Panc1 (cell line): ENCODE data around the gene UNC13C. TPM values are rescaled to one million over a fixed set of nuclear protein-coding genes. Genes with fewer than 3 reads are reported as not detected.

ENCODE experiments used
- ATAC-seq: fragments of 200-7000 bp; cut with Tn5 transposase; 2 replicates; pipeline ENCODE4 v1.9.1; 2020; ENCODE audit warnings: mild to moderate bottlenecking, moderate library complexity
- BruUV-seq: library from RNA; stranded (reverse); fragments of 400-500 nt; replicated peaks from 2 replicates; lab custom pipeline; 2021; lab: Mats Ljungman, UMichigan
- CTCF ChIA-PET: fragments of 300-600 bp; sonication (Branson Sonifier 250); formaldehyde crosslinking; loops from one replicate; lab custom pipeline; 2022; ENCODE audit warnings: antibody characterized with exemption; lab: Charles Lee
- POLR2A ChIA-PET: fragments of 300-600 bp; sonication (Branson Sonifier 250); formaldehyde crosslinking; loops from one replicate; lab custom pipeline; 2022; ENCODE audit warnings: antibody characterized with exemption; lab: Charles Lee
- DNase-seq: peaks from one replicate; pipeline ENCODE4 v3.0.0-alpha.2; 2010; ENCODE audit warnings: low read depth, low spot score
- H3K27ac ChIP-seq: 2 replicates; pipeline ENCODE4 v1.5.1; 2011; ENCODE audit warnings: mild to moderate bottlenecking, low read length, inconsistent platforms
- H3K27me3 ChIP-seq: fragments of 200-500 bp; sonication (Bioruptor generic); 2 replicates; pipeline ENCODE4 v1.6.0; 2014; ENCODE audit warnings: low read length, inconsistent platforms; ENCODE audit not compliant: control insufficient read depth, insufficient read depth
- H3K36me3 ChIP-seq: fragments of 200-500 bp; sonication (Bioruptor generic); 2 replicates; pipeline ENCODE4 v1.5.1; 2014; ENCODE audit warnings: inconsistent platforms, mild to moderate bottlenecking, low read length, moderate library complexity; ENCODE audit not compliant: control insufficient read depth, insufficient read depth
- H3K4me1 ChIP-seq: 2 replicates; pipeline ENCODE4 v1.5.1; 2011; ENCODE audit warnings: inconsistent platforms, mild to moderate bottlenecking, low read length, moderate library complexity; ENCODE audit not compliant: control insufficient read depth, insufficient read depth
- H3K4me3 ChIP-seq, 2 experiments: 2 replicates each; pipeline ENCODE4 v1.5.1; 2011 to 2012; ENCODE audit warnings: low read depth in 2 of 2, low read length in 2 of 2, mild to moderate bottlenecking in 2 of 2, inconsistent platforms in 1 of 2, moderate library complexity in 1 of 2
- H3K9me3 ChIP-seq: fragments of 200-500 bp; sonication (Bioruptor generic); 2 replicates; pipeline ENCODE4 v1.5.1; 2014; ENCODE audit warnings: low read depth, mild to moderate bottlenecking, inconsistent platforms, low read length, moderate library complexity; ENCODE audit not compliant: control insufficient read depth, insufficient read depth
- CTCF ChIP-seq: fragments of 450-650 bp; IDR thresholded peaks from 2 replicates; pipeline ENCODE4 v1.5.1; 2017; ENCODE audit warnings: mild to moderate bottlenecking
- POLR2AphosphoS5 ChIP-seq: IDR thresholded peaks from 2 replicates; pipeline ENCODE4 v1.6.1; 2012; ENCODE audit warnings: mild to moderate bottlenecking, low read depth, low read length, moderate library complexity
- REST ChIP-seq, 2 experiments: IDR thresholded peaks; 2 replicates each; pipeline ENCODE4 v1.6.1; 2011 to 2012; ENCODE audit warnings: low read depth in 2 of 2, control low read depth in 1 of 2, low read length in 1 of 2, mild to moderate bottlenecking in 1 of 2, moderate library complexity in 1 of 2; ENCODE audit not compliant: insufficient read depth in 1 of 2
- SIN3A ChIP-seq: IDR thresholded peaks from 2 replicates; pipeline ENCODE4 v1.6.1; 2012; ENCODE audit warnings: low read depth, mild to moderate bottlenecking, low read length, moderate library complexity, borderline replicate concordance; ENCODE audit not compliant: insufficient read depth
- TCF7L2 ChIP-seq: IDR thresholded peaks from 2 replicates; pipeline ENCODE4 v1.6.1; 2011; ENCODE audit warnings: mild to moderate bottlenecking, low read depth, low read length, inconsistent platforms
- in situ Hi-C: cut with HindIII; loops from 2 replicates; pipeline ENCODE4 v1.10.0; 2016; ENCODE audit warnings: low sequenced_read_pairs, low pct_unique_long_range_greater_than_20kb
- intact Hi-C: fragments of 100-400 bp; cut with micrococcal nuclease; formaldehyde crosslinking; loops from one replicate; pipeline ENCODE4 v1.10.0; 2022; ENCODE audit not compliant: unreplicated experiment
- total RNA-seq: library from RNA; stranded (reverse); gene quantifications from one replicate; pipeline ENCODE4 v1.2.1, GENCODE V29; 2021; ENCODE audit not compliant: unreplicated experiment

Gene UNC13C
- total RNA-seq, 1 experiment from 2014 or later: not detected

GRCh38 chr15:53963801-53964200 is 14.4 kb upstream of the UNC13C start:
- H3K4me3 ChIP-seq: no peak overlapping the region
- in situ Hi-C loops: no loop called here
- ATAC-seq: no peak
- H3K36me3 ChIP-seq: no peaks in the 10 kb centered on the region
- no peak for DNase-seq
- H3K27ac ChIP-seq: no peak overlapping the region
- H3K9me3 ChIP-seq: no peaks in the 10 kb centered on the region
- no peak for TF ChIP-seq CTCF
- TF ChIP-seq TCF7L2: no peak
- no peak for TF ChIP-seq POLR2AphosphoS5
- no peak for TF ChIP-seq SIN3A
- no peak for TF ChIP-seq REST (IDR thresholded peaks at IDR 0.05; ENCODE audit: insufficient read depth in 1 of 2, low read depth in 2 of 2, low read length in 1 of 2)
- no peaks in the 10 kb centered on the region for H3K27me3 ChIP-seq
- intact Hi-C loops: loop anchor here (2.0 to 5.0 kb wide), 2 partner anchors 1145 to 1204 kb away; no protein-coding TSS in a partner anchor
- BruUV-seq: no TSS peak
- CTCF ChIA-PET: interaction anchor here (0.8 kb wide), 1 partner anchor 1233 kb away, joined by 3 read pairs; the partner anchor contains the start of gene RSL24D1
- POLR2A ChIA-PET: no interaction called here
- H3K4me1 ChIP-seq: no peaks in the 10 kb centered on the region

- in situ Hi-C loops (no loop called here), intact Hi-C loops (no loop called here)
- Histone ChIP-seq H3K27me3 (peaks cover 10% of the 10 kb centered on the region), H3K4me3 (no peak overlapping the region), H3K36me3 (no peaks in the 10 kb centered on the region), H3K9me3 (no peaks in the 10 kb centered on the region), H3K27ac (no peak overlapping the region), H3K4me1 (peaks cover 4% of the 10 kb centered on the region)
- POLR2A ChIA-PET: no interaction called here
- no TSS peak for BruUV-seq
- TF ChIP-seq TCF7L2 (no peak), REST (IDR thresholded peaks at IDR 0.05; ENCODE audit: insufficient read depth in 1 of 2, low read depth in 2 of 2, low read length in 1 of 2) (no peak), POLR2AphosphoS5 (no peak), CTCF (no peak), SIN3A (no peak)
- ATAC-seq (no peak), DNase-seq (no peak)
- CTCF ChIA-PET: no interaction called here
Measured at GRCh38 chr15:53974121-53974520, 4.1 kb upstream of the UNC13C start.
